MCF 10A (cell line): Measurements from ENCODE around the gene METAP1. TPM values are rescaled to one million over a fixed set of nuclear protein-coding genes. Genes with fewer than 3 reads are reported as not detected.

Source experiments
- BruUV-seq: library from RNA; stranded (reverse); fragments of 400-500 nt; replicated peaks from 2 replicates; lab custom pipeline; 2021; lab: Mats Ljungman, UMichigan
- CTCF ChIA-PET: fragments of 300-600 bp; sonication (Branson Sonifier 250); formaldehyde crosslinking; extraction: SDS; loops from one replicate; lab custom pipeline; 2021; ENCODE audit warnings: antibody characterized with exemption, inconsistent platforms; lab: Yijun Ruan, JAX
- POLR2A ChIA-PET: fragments of 300-600, 350-650 bp; sonication (Branson Sonifier 250); formaldehyde crosslinking; extraction: SDS; loops from one replicate; lab custom pipeline; 2020; ENCODE audit warnings: antibody characterized with exemption, inconsistent platforms; lab: Yijun Ruan, JAX
- DNase-seq: peaks from one replicate; pipeline ENCODE4 v3.0.0-alpha.2; 2018; ENCODE audit not compliant: unreplicated experiment
- H3K27ac Mint-ChIP-seq: one replicate; pipeline ENCODE4 v1.8.0; 2022; ENCODE audit warnings: mild to moderate bottlenecking, low read depth, mixed read lengths; ENCODE audit not compliant: unreplicated experiment
- H3K27me3 Mint-ChIP-seq: one replicate; pipeline ENCODE4 v1.8.0; 2022; ENCODE audit warnings: mixed read lengths; ENCODE audit not compliant: insufficient read depth, unreplicated experiment
- H3K36me3 Mint-ChIP-seq: one replicate; pipeline ENCODE4 v1.8.0; 2022; ENCODE audit warnings: mild to moderate bottlenecking, moderate library complexity, mixed read lengths; ENCODE audit not compliant: insufficient read depth, unreplicated experiment
- H3K4me1 Mint-ChIP-seq: one replicate; pipeline ENCODE4 v1.8.0; 2022; ENCODE audit warnings: mixed read lengths; ENCODE audit not compliant: insufficient read depth, unreplicated experiment
- H3K4me3 Mint-ChIP-seq: one replicate; pipeline ENCODE4 v1.8.0; 2022; ENCODE audit warnings: mild to moderate bottlenecking, moderate library complexity, mixed read lengths; ENCODE audit not compliant: unreplicated experiment
- H3K9me3 Mint-ChIP-seq: one replicate; pipeline ENCODE4 v1.8.0; 2022; ENCODE audit warnings: mixed read lengths; ENCODE audit not compliant: unreplicated experiment
- intact Hi-C: fragments of 100-400 bp; cut with micrococcal nuclease; formaldehyde crosslinking; loops from 2 replicates; pipeline ENCODE4 v1.14.1; 2022
- total RNA-seq: library from RNA; stranded (reverse); gene quantifications from 2 replicates; pipeline ENCODE4 v1.2.3, GENCODE V29; 2022
- TF ChIP-seq, protein P1 (sequence below): fragments of 200-600 bp; IDR thresholded peaks from one replicate; pipeline ENCODE4 v1.8.0; 2022; ENCODE audit warnings: antibody characterized with exemption, mild to moderate bottlenecking; ENCODE audit not compliant: unreplicated experiment

METAP1 gene
- total RNA-seq, 1 experiment from 2014 or later: 61.4 TPM

DNA sequence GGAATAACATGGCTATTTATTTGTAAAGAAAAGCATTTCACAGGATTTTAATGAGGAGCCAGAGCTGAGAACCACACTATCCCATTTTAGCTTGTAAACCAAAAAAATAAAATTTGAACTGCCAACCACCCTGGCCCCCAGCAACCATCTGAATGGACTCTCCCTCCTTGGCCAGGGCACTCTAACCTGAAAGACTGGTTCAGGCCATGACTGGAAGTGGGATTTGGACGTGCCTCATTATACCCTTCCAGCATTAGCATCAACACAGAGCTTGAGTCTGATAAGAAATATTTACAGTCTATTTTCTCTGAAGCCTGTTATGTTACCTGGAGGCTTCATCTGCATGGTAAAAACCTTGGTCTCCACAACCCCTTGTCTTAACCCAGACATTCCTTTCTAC lies 30.0 kb downstream of the METAP1 start:
- POLR2A ChIA-PET: interaction anchor here (1.1 kb wide), 1 partner anchor 30 kb away, joined by 3 read pairs; the partner anchor contains the start of gene METAP1
- H3K27me3 Mint-ChIP-seq: no peaks in the 10 kb centered on the region
- CTCF ChIA-PET: interaction anchor here (0.5 to 1.5 kb wide), 6 partner anchors 11 to 869 kb away, joined by 3 to 6 read pairs (median 4); no protein-coding TSS in a partner anchor
- H3K27ac Mint-ChIP-seq: no peak overlapping the region
- peaks cover 27% of the 10 kb centered on the region for H3K4me1 Mint-ChIP-seq
- intact Hi-C loops: loop anchor here (1.0 kb wide), 1 partner anchor 31 kb away; no protein-coding TSS in a partner anchor
- TF ChIP-seq, protein P1, sequence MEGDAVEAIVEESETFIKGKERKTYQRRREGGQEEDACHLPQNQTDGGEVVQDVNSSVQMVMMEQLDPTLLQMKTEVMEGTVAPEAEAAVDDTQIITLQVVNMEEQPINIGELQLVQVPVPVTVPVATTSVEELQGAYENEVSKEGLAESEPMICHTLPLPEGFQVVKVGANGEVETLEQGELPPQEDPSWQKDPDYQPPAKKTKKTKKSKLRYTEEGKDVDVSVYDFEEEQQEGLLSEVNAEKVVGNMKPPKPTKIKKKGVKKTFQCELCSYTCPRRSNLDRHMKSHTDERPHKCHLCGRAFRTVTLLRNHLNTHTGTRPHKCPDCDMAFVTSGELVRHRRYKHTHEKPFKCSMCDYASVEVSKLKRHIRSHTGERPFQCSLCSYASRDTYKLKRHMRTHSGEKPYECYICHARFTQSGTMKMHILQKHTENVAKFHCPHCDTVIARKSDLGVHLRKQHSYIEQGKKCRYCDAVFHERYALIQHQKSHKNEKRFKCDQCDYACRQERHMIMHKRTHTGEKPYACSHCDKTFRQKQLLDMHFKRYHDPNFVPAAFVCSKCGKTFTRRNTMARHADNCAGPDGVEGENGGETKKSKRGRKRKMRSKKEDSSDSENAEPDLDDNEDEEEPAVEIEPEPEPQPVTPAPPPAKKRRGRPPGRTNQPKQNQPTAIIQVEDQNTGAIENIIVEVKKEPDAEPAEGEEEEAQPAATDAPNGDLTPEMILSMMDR: no peak
- H3K9me3 Mint-ChIP-seq: peaks cover 11% of the 10 kb centered on the region
- H3K36me3 Mint-ChIP-seq: peaks cover 5% of the 10 kb centered on the region
- no TSS peak for BruUV-seq
- no peak for DNase-seq
- H3K4me3 Mint-ChIP-seq: no peak overlapping the region

DNA sequence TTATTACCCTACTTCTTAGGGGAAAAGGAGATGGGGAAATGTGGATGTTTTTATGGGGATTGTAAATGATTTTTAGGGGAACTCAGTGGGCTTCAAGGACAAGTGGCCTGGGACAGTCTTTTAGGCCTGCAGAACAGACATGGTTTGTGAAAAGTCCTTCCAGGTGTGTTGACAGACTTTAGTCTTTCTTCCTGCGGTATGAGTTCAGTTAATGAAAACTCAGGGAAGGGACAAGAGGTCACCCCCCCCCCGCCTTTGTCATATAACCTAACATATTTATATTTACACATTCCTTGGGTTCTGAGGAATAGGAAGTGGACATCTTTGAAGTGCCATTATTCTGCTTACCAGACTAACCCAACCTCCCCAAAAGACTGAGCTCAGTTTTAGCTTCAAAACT lies 31.8 kb downstream of the METAP1 start:
- DNase-seq: no peak
- Mint-ChIP-seq H3K9me3 (no peaks in the 10 kb centered on the region), H3K27ac (no peak overlapping the region), H3K27me3 (no peaks in the 10 kb centered on the region), H3K4me1 (peaks cover 27% of the 10 kb centered on the region), H3K4me3 (no peak overlapping the region), H3K36me3 (peaks cover 6% of the 10 kb centered on the region)
- intact Hi-C loops: no loop called here
- TF ChIP-seq, protein P1: no peak
- ChIA-PET POLR2A (interaction anchor here (1.0 kb wide), 1 partner anchor 8 kb away, joined by 3 read pairs; no protein-coding TSS in a partner anchor), CTCF (interaction anchor here (0.8 to 1.6 kb wide), 3 partner anchors 29 to 281 kb away, joined by 3 to 4 read pairs (median 3); partner anchors contain the start of gene METAP1)
- no TSS peak for BruUV-seq

DNA sequence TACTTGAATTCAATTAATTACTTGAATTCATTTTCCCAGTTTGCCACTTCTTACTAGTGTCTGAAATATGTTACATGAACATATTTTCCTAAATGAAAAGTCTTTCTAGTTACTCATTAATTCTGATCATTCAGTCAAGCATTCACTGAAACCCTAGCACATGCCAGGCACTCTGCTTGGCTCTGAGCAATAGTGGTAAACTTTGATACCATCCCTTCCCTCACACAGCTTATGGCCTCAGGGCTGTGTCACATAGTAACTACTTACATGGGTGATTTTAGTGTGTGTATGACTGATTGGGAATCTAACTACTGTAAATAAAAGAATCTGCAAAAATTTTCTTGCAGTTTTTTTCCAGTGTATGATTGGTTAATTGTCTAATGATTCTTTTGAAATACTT lies 32.7 kb downstream of the METAP1 start:
- no peak for DNase-seq
- H3K9me3 Mint-ChIP-seq: no peaks in the 10 kb centered on the region
- H3K27me3 Mint-ChIP-seq: no peaks in the 10 kb centered on the region
- POLR2A ChIA-PET: no interaction called here
- H3K4me3 Mint-ChIP-seq: no peak overlapping the region
- H3K4me1 Mint-ChIP-seq: peaks cover 27% of the 10 kb centered on the region
- BruUV-seq: no TSS peak
- intact Hi-C loops: no loop called here
- H3K27ac Mint-ChIP-seq: no peak overlapping the region
- CTCF ChIA-PET: interaction anchor here (0.8 kb wide), 1 partner anchor 282 kb away, joined by 3 read pairs; no protein-coding TSS in a partner anchor
- TF ChIP-seq, protein P1: no peak
- peaks cover 6% of the 10 kb centered on the region for H3K36me3 Mint-ChIP-seq

DNA sequence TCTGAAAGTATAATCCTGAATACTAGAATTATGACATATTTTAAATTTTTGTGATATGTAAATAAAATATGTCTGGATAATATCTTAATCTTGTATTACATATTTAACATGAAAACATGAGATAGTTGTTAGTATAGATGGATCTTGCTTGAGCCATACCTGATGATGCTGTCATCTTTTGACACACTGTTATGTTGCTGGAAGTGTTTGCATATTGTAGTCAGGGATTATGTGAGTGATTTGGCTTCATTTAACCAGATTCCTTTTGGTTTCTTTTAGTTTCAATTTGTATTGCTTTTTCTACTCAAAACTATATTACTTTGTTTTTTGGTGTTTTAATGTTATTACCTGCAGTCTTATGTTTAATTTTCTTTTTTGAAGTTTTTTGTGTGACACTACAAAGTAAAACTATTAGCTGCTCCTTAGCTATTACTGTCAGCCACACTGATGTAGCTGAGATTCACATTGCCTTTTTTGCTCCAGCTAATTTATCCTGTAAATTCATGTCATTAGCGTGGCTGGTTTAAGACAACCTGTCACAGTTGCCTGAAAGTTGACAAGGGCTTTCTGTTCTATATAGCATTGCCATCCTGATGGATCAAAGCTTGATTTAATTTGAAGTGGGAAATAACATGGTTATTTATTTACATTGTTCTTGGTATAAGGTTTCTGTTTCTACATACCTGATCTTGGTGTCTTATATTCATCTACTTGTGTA lies 33.7 kb downstream of the METAP1 start:
- Mint-ChIP-seq H3K4me3 (no peak overlapping the region), H3K9me3 (no peaks in the 10 kb centered on the region), H3K4me1 (peaks cover 27% of the 10 kb centered on the region), H3K36me3 (peaks cover 11% of the 10 kb centered on the region), H3K27me3 (no peaks in the 10 kb centered on the region), H3K27ac (no peak overlapping the region)
- no peak for DNase-seq
- intact Hi-C loops: no loop called here
- ChIA-PET CTCF (interaction anchor here (0.6 to 1.7 kb wide), 4 partner anchors 23 to 159 kb away, joined by 3 to 13 read pairs (median 4); no protein-coding TSS in a partner anchor), POLR2A (interaction anchor here (0.5 to 1.5 kb wide), 3 partner anchors 21 to 66 kb away, joined by 3 to 10 read pairs (median 6); partner anchors contain the start of gene METAP1)
- no TSS peak for BruUV-seq
- TF ChIP-seq, protein P1: no peak
